H1 (cell line): ENCODE measurements around the gene ZNF415. TPM values are rescaled to one million over a fixed set of nuclear protein-coding genes. Genes with fewer than 3 reads are reported as not detected.

Experiments used
- CTCF ChIA-PET: fragments of 300-600 bp; sonication (Branson Sonifier 250); formaldehyde crosslinking; loops from one replicate; lab custom pipeline; 2021; ENCODE audit not compliant: partially characterized antibody; lab: Charles Lee
- POLR2A ChIA-PET: fragments of 300-600 bp; sonication (Branson Sonifier 250); formaldehyde crosslinking; loops from one replicate; lab custom pipeline; 2021; ENCODE audit warnings: inconsistent platforms; ENCODE audit not compliant: partially characterized antibody; lab: Charles Lee
- DNase-seq, 2 experiments: peaks; one replicate each; pipeline versions ENCODE4 v3.0.0 to v3.0.0-alpha.2; 2010 to 2022; ENCODE audit warnings: low spot score in 2 of 2, low read depth in 1 of 2, mixed read lengths in 1 of 2
- FAIRE-seq: peaks from 2 replicates; lab custom pipeline; 2011; peaks lifted over from hg19 to GRCh38; lab: Jason Lieb, UNC
- H2AFZ ChIP-seq: 2 replicates; pipeline ENCODE4 v1.8.1; 2012; ENCODE audit warnings: low read length, inconsistent platforms
- H2AK5ac ChIP-seq: 2 replicates; pipeline ENCODE4 v1.6.1; 2013; ENCODE audit warnings: low read depth, low read length
- H2BK120ac ChIP-seq: replicated peaks from 2 replicates; pipeline ENCODE3; 2013; ENCODE audit warnings: low read depth, low read length, inconsistent platforms
- H2BK12ac ChIP-seq: 2 replicates; pipeline ENCODE4 v1.6.1; 2013; ENCODE audit warnings: low read depth, low read length
- H2BK15ac ChIP-seq: 2 replicates; pipeline ENCODE4 v1.6.1; 2013; ENCODE audit warnings: low read length
- H2BK20ac ChIP-seq: 2 replicates; pipeline ENCODE4 v1.6.1; 2013; ENCODE audit warnings: low read length
- H2BK5ac ChIP-seq: 2 replicates; pipeline ENCODE4 v1.6.1; 2013; ENCODE audit warnings: low read depth, low read length
- H3K14ac ChIP-seq: 2 replicates; pipeline ENCODE4 v1.6.1; 2013; ENCODE audit warnings: inconsistent platforms; ENCODE audit not compliant: insufficient read length
- H3K18ac ChIP-seq: 2 replicates; pipeline ENCODE4 v1.6.1; 2013; ENCODE audit warnings: low read length; ENCODE audit errors: extremely low read depth
- H3K23ac ChIP-seq: 2 replicates; pipeline ENCODE4 v1.6.1; 2013; ENCODE audit warnings: inconsistent platforms; ENCODE audit not compliant: insufficient read length
- H3K23me2 ChIP-seq: 2 replicates; pipeline ENCODE4 v1.6.1; 2013; ENCODE audit warnings: low read depth, low read length
- H3K27ac ChIP-seq: 2 replicates; pipeline ENCODE4 v1.6.1; 2011; ENCODE audit warnings: low read depth, low read length, inconsistent platforms
- H3K27me3 ChIP-seq, 4 experiments: replicated peaks in 1 of 4; 1 replicate in 1 of 4; 2 replicates in 3 of 4; pipeline versions ENCODE4 v1.6.1 to v1.8.1; 2011 to 2013; ENCODE audit warnings: low read length in 3 of 4, mild to moderate bottlenecking in 3 of 4, inconsistent platforms in 2 of 4, mixed read lengths in 2 of 4, moderate library complexity in 1 of 4; ENCODE audit not compliant: control insufficient read depth in 3 of 4, insufficient read depth in 3 of 4; ENCODE audit errors: extremely low read depth in 1 of 4
- H3K36me3 ChIP-seq, 4 experiments: 2 replicates each; pipeline versions ENCODE4 v1.6.1 to v1.8.1; 2011 to 2013; ENCODE audit warnings: mild to moderate bottlenecking in 4 of 4, low read length in 3 of 4, moderate library complexity in 2 of 4, control low read depth in 1 of 4, inconsistent platforms in 1 of 4; ENCODE audit not compliant: insufficient read depth in 4 of 4, control insufficient read depth in 2 of 4
- H3K4ac ChIP-seq: replicated peaks from 2 replicates; pipeline ENCODE3; 2013; ENCODE audit warnings: low read length, low read depth, mixed read lengths, inconsistent platforms; ENCODE audit not compliant: insufficient read length
- H3K4me1 ChIP-seq, 4 experiments: replicated peaks in 1 of 4; 1 replicate in 1 of 4; 2 replicates in 3 of 4; pipeline versions ENCODE4 v1.6.1 to v1.8.1; 2011 to 2013; ENCODE audit warnings: low read length in 3 of 4, inconsistent platforms in 2 of 4, mixed read lengths in 1 of 4; ENCODE audit not compliant: insufficient read depth in 4 of 4, control insufficient read depth in 3 of 4
- H3K4me2 ChIP-seq, 2 experiments: 2 replicates each; pipeline versions ENCODE4 v1.6.1 to v1.8.1; 2011 to 2013; ENCODE audit warnings: low read depth in 2 of 2, low read length in 2 of 2, control low read depth in 1 of 2, inconsistent platforms in 1 of 2, mild to moderate bottlenecking in 1 of 2; ENCODE audit not compliant: insufficient read depth in 1 of 2
- H3K4me3 ChIP-seq, 4 experiments: fragments of 200-600, 300-600 bp in 1 of 4; sonication (generic), shearing (Covaris generic), sonication (Bioruptor Twin) in 1 of 4; 2 replicates each; pipeline versions ENCODE4 v1.5.1 to v1.8.1; 2011 to 2016; ENCODE audit warnings: low read length in 4 of 4, low read depth in 3 of 4, control low read depth in 2 of 4, inconsistent platforms in 2 of 4, mild to moderate bottlenecking in 2 of 4, mixed read lengths in 1 of 4, moderate library complexity in 1 of 4; ENCODE audit not compliant: insufficient read depth in 2 of 4; ENCODE audit errors: extremely low read depth in 1 of 4
- H3K56ac ChIP-seq: replicated peaks from 2 replicates; pipeline ENCODE3; 2013; ENCODE audit warnings: low read depth, mild to moderate bottlenecking, mixed read lengths, low read length, inconsistent platforms; ENCODE audit not compliant: insufficient read length
- H3K79me1 ChIP-seq: 2 replicates; pipeline ENCODE4 v1.6.1; 2013; ENCODE audit warnings: low read depth, low read length, control low read depth
- H3K79me2 ChIP-seq, 2 experiments: 2 replicates each; pipeline versions ENCODE4 v1.6.1 to v1.8.1; 2012 to 2013; ENCODE audit warnings: low read length in 2 of 2, mild to moderate bottlenecking in 2 of 2, inconsistent platforms in 1 of 2; ENCODE audit not compliant: insufficient read depth in 2 of 2, control insufficient read depth in 1 of 2
- H3K9ac ChIP-seq, 4 experiments: replicated peaks in 1 of 4; 1 replicate in 1 of 4; 2 replicates in 3 of 4; pipeline versions ENCODE4 v1.6.1 to v1.8.1; 2011 to 2013; ENCODE audit warnings: low read depth in 3 of 4, low read length in 3 of 4, control low read depth in 2 of 4, mild to moderate bottlenecking in 2 of 4, moderate library complexity in 2 of 4, inconsistent platforms in 1 of 4; ENCODE audit errors: extremely low read depth in 1 of 4
- H3K9me3 ChIP-seq, 2 experiments: 2 replicates each; pipeline versions ENCODE4 v1.6.1 to v1.8.1; 2012 to 2013; ENCODE audit warnings: mild to moderate bottlenecking in 2 of 2, moderate library complexity in 2 of 2, control low read depth in 1 of 2, inconsistent platforms in 1 of 2, low read depth in 1 of 2, low read length in 1 of 2, mixed read lengths in 1 of 2; ENCODE audit not compliant: insufficient read depth in 2 of 2
- H4K20me1 ChIP-seq, 2 experiments: replicated peaks in 1 of 2; 2 replicates each; pipeline versions ENCODE3 to v1.8.1; 2011 to 2013; ENCODE audit warnings: inconsistent platforms in 2 of 2, low read length in 2 of 2, mild to moderate bottlenecking in 1 of 2; ENCODE audit not compliant: insufficient read depth in 2 of 2, control insufficient read depth in 1 of 2
- H4K5ac ChIP-seq: 2 replicates; pipeline ENCODE4 v1.6.1; 2013; ENCODE audit warnings: low read length, low read depth, mixed read lengths, inconsistent platforms; ENCODE audit not compliant: insufficient read length
- H4K8ac ChIP-seq: 2 replicates; pipeline ENCODE4 v1.8.0; 2013; ENCODE audit warnings: mild to moderate bottlenecking, moderate library complexity, low read length, inconsistent platforms; ENCODE audit not compliant: insufficient read depth; ENCODE audit errors: extremely low read depth
- H4K91ac ChIP-seq: replicated peaks from 2 replicates; pipeline ENCODE3; 2013; ENCODE audit warnings: low read length, mixed read lengths, inconsistent platforms; ENCODE audit not compliant: insufficient read length
- EP300 ChIP-seq, 2 experiments: IDR thresholded peaks; 1 replicate in 1 of 2; 2 replicates in 1 of 2; pipeline ENCODE4 v1.6.1; 2011 to 2012; ENCODE audit warnings: low read depth in 2 of 2, low read length in 2 of 2, mild to moderate bottlenecking in 2 of 2, borderline replicate concordance in 1 of 2, inconsistent platforms in 1 of 2, moderate library complexity in 1 of 2
- HDAC2 ChIP-seq, 2 experiments: fragments of 300-600 bp in 1 of 2; sonication (generic) in 1 of 2; IDR thresholded peaks; 2 replicates each; pipeline ENCODE4 v1.6.1; 2011 to 2012; ENCODE audit warnings: low read depth in 2 of 2, low read length in 2 of 2, mild to moderate bottlenecking in 2 of 2, moderate library complexity in 2 of 2, borderline replicate concordance in 1 of 2, inconsistent platforms in 1 of 2
- KDM5A ChIP-seq: fragments of 200-600 bp; IDR thresholded peaks from 2 replicates; pipeline ENCODE4 v1.7.1; 2012; ENCODE audit warnings: mild to moderate bottlenecking, low read length, inconsistent platforms, mixed read lengths
- PHF8 ChIP-seq: fragments of 200-600 bp; sonication (generic); conservative IDR thresholded peaks from 2 replicates; pipeline ENCODE4 v1.7.1; 2012; ENCODE audit warnings: low read depth, mild to moderate bottlenecking, inconsistent platforms, low read length, moderate library complexity
- RBBP5 ChIP-seq: IDR thresholded peaks from 2 replicates; pipeline ENCODE4 v1.7.1; 2012; ENCODE audit warnings: low read depth, mild to moderate bottlenecking, inconsistent platforms, low read length, moderate library complexity, borderline replicate concordance
- RNF2 ChIP-seq: fragments of 200-900, 300-1000 bp; sonication (generic); IDR thresholded peaks from 2 replicates; pipeline ENCODE4 v1.7.1; 2016; ENCODE audit warnings: borderline replicate concordance, low read depth, mild to moderate bottlenecking, antibody characterized with exemption, low read length; ENCODE audit not compliant: poor library complexity, severe bottlenecking; ENCODE audit errors: missing control alignments
- ZNF274 ChIP-seq: IDR thresholded peaks from 2 replicates; pipeline ENCODE4 v1.7.0; 2012; ENCODE audit warnings: low read length, borderline replicate concordance; ENCODE audit errors: extremely low read depth
- WGBS, 2 experiments: shearing (Covaris generic) in 1 of 2; methylation state at CpG; one replicate each; pipeline versions ENCODE4 v1.1.6 to v1.1.7; 2013 to 2015; ENCODE audit warnings: low lambda C conversion rate in 2 of 2, mixed read lengths in 2 of 2, inconsistent platforms in 1 of 2, low coverage in 1 of 2, missing lambda C conversion rate in 1 of 2; ENCODE audit not compliant: insufficient replicate concordance in 2 of 2, insufficient coverage in 1 of 2, insufficient read length in 1 of 2; ENCODE audit errors: extremely low coverage in 1 of 2, missing lambda C conversion rate in 1 of 2; 5-methylcytosine and 5-hydroxymethylcytosine counted together
- polyA plus RNA-seq, 7 experiments: library from polyadenylated mRNA; depleted of rRNA in 3 of 7; stranded (reverse) in 5 of 7; unstranded in 2 of 7; fragments of >200 nt in 5 of 7; fragments of 200-250 nt in 2 of 7; gene quantifications; 1 replicate in 5 of 7; 2 replicates in 1 of 7; 4 replicates in 1 of 7; pipeline versions ENCODE4 v1.2.1 to v1.2.3, GENCODE V29; 2011 to 2013; ENCODE audit warnings: missing spikeins in 2 of 7, mixed read lengths in 2 of 7
- total RNA-seq: library from RNA; stranded (reverse); fragmentation: NEBNext Ultra II Directional; extraction: Animal tissue kit (Norgen Biotek cat#: 25700); gene quantifications from 2 replicates; pipeline ENCODE4 v1.2.1, GENCODE V29; 2021
- TF ChIP-seq, protein P1 (sequence below): IDR thresholded peaks from 2 replicates; pipeline ENCODE4 v1.6.1; 2011; ENCODE audit warnings: low read depth, mild to moderate bottlenecking, low read length; ENCODE audit not compliant: insufficient read depth
- TF ChIP-seq, protein P2 (sequence below): IDR thresholded peaks from 2 replicates; pipeline ENCODE4 v1.6.1; 2012; ENCODE audit warnings: inconsistent platforms

Gene ZNF415
- total and polyA plus RNA-seq, 2 of the 8 experiments (the other 6 are each of a cell fraction or from before 2014, with no cell fraction given) = 5.8 to 9.7 TPM

DNA sequence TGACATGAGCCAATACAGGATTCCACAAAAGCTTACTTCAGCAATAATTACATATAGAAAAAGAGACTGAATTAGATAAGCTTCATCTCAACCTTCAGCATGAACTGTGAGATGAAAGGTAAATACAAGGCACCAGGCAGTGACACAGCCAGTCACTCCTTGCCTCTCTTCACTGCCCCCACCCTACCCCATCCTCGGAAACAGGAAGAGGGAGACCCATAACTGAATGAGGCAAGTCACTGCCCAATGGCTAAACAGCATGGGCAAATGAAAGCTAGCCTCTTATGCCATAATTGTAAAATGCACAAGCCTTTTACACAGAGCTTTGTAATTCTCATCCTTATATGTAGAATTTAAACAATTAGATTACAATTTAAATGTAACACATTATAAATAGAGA, 31.2 kb downstream of the ZNF415 start:
- H3K27me3 ChIP-seq = no peaks in the 10 kb centered on the region; a peak in 1 of 7 replicates
- no peak overlapping the region for H2AFZ ChIP-seq
- CTCF ChIA-PET = interaction anchor here (1.1 to 1.7 kb wide), 2 partner anchors 10 kb away, joined by 3 to 8 read pairs; no protein-coding TSS in a partner anchor
- no peak overlapping the region for H3K27ac ChIP-seq
- H4K20me1 ChIP-seq = peaks cover 2 to 4% of the 10 kb centered on the region in 2 experiments
- no peak overlapping the region for H2BK15ac ChIP-seq
- TF ChIP-seq KDM5A = no peak
- TF ChIP-seq, protein P1, sequence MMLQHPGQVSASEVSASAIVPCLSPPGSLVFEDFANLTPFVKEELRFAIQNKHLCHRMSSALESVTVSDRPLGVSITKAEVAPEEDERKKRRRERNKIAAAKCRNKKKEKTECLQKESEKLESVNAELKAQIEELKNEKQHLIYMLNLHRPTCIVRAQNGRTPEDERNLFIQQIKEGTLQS = no peak
- TF ChIP-seq EP300 (IDR thresholded peaks at IDR 0.05; ENCODE audit: borderline replicate concordance in 1 of 2, low read depth in 2 of 2, low read length in 2 of 2) = no peak
- TF ChIP-seq, protein P2, sequence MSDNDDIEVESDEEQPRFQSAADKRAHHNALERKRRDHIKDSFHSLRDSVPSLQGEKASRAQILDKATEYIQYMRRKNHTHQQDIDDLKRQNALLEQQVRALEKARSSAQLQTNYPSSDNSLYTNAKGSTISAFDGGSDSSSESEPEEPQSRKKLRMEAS = no peak
- TF ChIP-seq PHF8 = no peak
- TF ChIP-seq HDAC2 (IDR thresholded peaks at IDR 0.05; ENCODE audit: borderline replicate concordance in 1 of 2, low read depth in 2 of 2, low read length in 2 of 2) = no peak
- no peak for TF ChIP-seq ZNF274
- no peak for TF ChIP-seq RBBP5
- no peak for TF ChIP-seq RNF2
- H3K23ac ChIP-seq = no peak overlapping the region
- FAIRE-seq (no peak), DNase-seq (no peak)
- no peak overlapping the region for H2BK5ac ChIP-seq
- WGBS, 2 experiments = 79% methylated on average over 1 of the region's 1 CpG; no CpG with 5 or more reads in 1 of the 2 experiments
- H3K9me3 ChIP-seq = no peaks in the 10 kb centered on the region
- H2AK5ac ChIP-seq = no peak overlapping the region
- H3K9ac ChIP-seq = no peak overlapping the region
- no peak overlapping the region for H2BK12ac ChIP-seq
- no peaks in the 10 kb centered on the region for H3K36me3 ChIP-seq
- peak overlapping the region; percentile 77 to 99; a peak in 3 of 4 replicates for H3K4me2 ChIP-seq
- H3K4ac ChIP-seq = no peak overlapping the region
- POLR2A ChIA-PET = interaction anchor here (0.7 to 1.6 kb wide), 4 partner anchors 10 to 70 kb away, joined by 3 to 4 read pairs (median 4); no protein-coding TSS in a partner anchor
- no peak overlapping the region for H3K14ac ChIP-seq
- no peak overlapping the region for H4K91ac ChIP-seq
- H3K79me1 ChIP-seq = peaks cover 8% of the 10 kb centered on the region
- H3K23me2 ChIP-seq = peaks cover 13% of the 10 kb centered on the region
- peak overlapping the region in 1 of 4 experiments; percentile 86; a peak in 5 of 8 replicates for H3K4me3 ChIP-seq
- H2BK120ac ChIP-seq = no peak overlapping the region
- peaks cover 3 to 36% of the 10 kb centered on the region in 2 experiments; a peak in 3 of 4 replicates for H3K79me2 ChIP-seq
- H4K8ac ChIP-seq = no peak overlapping the region
- no peak overlapping the region for H4K5ac ChIP-seq
- peaks cover 0 to 8% (median 2%) of the 10 kb centered on the region in 4 experiments; a peak in 2 of 7 replicates for H3K4me1 ChIP-seq
- H2BK20ac ChIP-seq = no peak overlapping the region
- no peak overlapping the region for H3K18ac ChIP-seq
- no peak overlapping the region for H3K56ac ChIP-seq
